Islet precursor cell (in vitro differentiated cells): Measurements from ENCODE around the gene IL17REL.

Experiments
- DNase-seq: peaks from one replicate; pipeline ENCODE4 v3.0.0-alpha.2; 2018

Gene IL17REL

DNA sequence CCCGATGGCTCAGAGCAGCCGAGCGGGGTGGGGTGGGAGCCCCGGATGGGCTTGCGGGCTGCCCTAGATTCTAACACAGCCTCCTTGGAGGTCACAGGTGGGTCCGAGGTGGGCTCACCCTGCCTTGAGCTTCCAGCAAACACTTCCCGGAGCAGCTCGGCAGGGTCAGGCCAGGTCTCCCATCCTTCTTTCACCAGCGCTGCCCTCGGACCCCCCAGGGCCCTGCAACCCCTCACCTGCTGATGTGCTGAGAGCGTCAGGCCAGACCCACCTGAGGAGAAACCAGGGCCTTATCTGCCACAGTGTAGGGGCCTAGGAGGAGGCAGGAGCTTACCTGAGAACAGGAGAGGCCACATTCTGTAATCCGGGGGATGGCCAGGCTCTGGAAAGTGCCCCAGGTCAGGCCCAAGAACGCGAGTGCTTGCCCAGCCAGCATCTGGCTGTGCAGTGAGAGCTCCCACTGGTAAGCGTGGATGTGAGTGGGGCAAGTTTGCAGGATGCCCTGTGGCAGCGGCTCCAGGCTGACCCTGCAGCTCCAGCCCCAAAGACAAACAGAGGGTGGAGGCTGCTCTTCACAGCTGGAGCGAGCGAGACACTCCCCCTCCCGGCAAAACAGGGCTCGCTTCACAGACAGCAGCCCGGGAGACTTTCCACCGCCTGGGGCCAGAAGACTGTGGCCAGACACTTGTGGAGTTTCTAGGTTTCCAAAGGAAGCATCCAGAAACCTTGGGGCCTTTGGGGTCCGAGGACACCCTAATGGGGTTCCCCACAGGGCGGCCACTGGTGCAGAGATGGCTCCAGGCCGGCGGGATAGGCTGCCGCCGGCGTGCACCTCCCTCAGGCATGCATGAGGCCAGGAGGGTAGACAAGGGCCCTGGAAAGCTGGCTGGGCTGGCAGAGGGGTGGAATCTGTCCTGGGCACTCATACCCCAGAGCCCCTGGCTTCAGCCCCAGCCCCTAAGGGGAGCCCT lies at the start of gene IL17REL:
Gene IL17REL, minus strand, starts transcription at position 555 of the 971 bp plus-strand sequence. Its CDS starts 119 bp downstream, at position 436.
- peak; percentile 70 for DNase-seq

GRCh38 chr22:50061824-50062355 lies 49.3 kb upstream of the IL17REL start:
- DNase-seq = no peak

GRCh38 chr22:50061141-50061823 lies 48.7 kb upstream of the IL17REL start:
- DNase-seq = no peak

DNA sequence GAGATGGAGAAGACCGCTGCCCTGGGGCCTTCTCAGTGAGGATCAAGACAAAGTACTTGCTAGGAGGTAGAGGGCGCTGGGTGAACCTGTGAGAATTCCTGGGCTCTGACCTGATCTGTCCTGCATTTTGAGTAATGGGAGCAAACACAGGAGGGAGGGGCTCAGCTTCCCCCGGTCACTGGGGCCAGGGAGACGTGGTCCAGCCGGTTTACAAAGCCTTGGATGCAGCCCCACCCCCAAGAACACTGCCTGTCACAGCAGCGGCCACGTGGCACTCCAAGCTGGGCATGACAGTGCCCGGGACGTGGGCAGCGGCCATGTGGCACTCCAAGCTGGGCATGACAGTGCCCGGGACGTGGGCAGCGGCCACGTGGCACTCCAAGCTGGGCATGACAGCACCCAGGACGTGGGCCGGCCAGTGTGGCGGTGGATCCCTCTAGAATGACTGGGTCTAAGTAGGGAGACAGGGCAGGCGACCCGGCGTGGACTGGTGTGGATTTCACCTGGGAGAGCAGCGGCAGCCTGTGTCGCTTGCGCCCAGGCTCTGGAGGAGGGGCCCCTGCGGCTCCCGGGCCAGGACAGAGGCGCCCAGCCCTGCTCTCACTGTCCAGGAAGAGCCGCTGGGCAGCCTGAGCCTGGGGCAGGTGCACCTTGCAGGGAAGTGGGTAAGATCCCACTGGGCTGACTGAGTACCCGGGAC lies 48.0 kb upstream of the IL17REL start:
- DNase-seq = no peak

- DNase-seq = no peak
These were observed 47.3 kb upstream of the IL17REL start for GRCh38 chr22:50059881-50060262.

DNA sequence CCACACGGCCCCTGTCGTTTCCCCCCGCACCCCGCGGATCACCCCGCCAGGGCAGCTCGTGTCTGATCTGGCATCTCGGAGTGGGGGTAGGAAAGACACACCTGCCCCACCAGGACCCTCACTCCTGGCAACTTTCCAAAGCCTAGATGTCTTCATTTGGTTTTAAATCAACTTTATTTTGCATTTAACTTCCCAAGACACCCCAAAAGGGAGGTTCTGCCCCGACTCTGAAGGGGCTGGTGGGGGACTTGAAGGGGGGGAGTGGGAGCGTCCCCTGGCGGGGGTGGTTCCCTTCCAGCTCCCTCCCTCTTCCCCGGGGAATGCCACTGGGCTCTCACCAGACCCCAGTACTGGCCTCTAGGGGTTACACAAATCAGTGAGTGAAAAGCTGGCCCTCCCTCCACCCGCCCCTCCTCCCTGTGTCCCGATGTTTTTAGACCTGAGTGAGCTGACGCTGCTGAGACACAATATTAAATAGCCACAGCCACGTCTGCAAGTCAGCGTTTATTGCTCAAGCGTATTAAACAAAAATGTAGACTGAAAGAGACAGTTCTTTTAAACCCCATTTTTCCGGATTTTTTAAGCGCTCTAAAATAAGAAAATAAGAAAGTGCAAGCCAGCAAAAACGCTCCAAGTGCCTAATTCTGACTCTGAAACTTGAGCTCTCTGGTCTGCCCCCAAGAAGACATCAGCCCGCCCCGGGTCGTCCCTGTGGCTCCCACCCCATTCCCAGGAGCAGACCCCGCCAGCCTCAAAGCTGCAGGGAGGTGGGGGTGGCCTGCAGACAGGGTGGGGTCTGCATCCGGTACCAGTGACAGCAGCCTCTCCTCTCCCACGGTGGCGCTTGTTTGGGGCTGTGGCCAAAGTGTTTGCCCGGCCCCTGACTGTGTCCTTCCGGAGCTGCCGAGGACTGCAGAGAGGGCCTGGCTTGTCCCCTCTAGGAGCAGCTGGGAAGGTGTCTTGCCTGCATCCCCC lies 46.6 kb upstream of the IL17REL start:
- no peak for DNase-seq

DNA sequence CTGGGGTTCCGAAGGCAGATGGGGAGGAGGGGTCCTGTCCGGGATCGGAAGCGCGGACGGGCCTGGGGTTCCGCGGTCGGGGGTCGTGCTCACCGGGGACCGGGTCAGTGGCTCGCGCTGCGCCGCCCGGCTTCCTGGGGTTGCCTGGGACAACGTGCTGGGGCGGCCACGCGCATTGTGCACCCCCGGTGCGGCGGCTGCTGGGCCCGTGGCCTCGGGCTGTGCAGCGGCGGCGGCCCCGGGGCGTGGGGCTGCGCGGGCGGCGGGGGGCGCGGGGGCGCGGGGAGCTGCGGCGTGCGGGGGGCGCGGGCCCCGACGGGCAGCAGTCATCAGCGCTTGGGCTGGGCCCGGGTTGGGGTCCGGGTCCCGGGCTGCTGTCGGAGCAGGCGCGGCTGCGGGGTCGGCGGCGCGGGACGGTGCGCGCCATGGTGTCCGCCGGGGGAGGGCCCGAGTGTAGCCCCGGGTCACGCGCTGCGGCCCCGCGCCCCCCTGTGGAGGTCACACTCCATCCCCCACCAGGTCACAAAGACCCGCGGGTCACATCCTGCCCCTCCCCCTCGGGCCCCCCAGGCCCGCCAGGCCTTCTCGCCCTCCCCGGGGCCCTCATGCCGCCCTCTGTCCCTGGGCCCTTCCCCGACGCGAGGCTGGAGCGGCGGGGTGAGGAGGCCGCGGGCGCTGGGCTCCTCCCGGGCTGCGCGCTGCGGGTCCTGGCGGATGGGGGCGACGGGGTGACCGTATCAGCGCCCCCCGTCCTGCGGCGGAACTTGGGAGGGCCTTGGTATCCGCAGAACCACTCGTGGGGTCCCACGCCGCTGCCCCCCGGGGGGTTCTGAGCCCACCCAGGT lies 45.7 kb upstream of the IL17REL start, which contains the start of gene TTLL8:
Gene TTLL8, minus strand, starts transcription at position 238 of the 845 bp plus-strand sequence.
- no peak for DNase-seq

GRCh38 chr22:50057278-50058060 lies 44.9 kb upstream of the IL17REL start:
- no peak for DNase-seq

DNA sequence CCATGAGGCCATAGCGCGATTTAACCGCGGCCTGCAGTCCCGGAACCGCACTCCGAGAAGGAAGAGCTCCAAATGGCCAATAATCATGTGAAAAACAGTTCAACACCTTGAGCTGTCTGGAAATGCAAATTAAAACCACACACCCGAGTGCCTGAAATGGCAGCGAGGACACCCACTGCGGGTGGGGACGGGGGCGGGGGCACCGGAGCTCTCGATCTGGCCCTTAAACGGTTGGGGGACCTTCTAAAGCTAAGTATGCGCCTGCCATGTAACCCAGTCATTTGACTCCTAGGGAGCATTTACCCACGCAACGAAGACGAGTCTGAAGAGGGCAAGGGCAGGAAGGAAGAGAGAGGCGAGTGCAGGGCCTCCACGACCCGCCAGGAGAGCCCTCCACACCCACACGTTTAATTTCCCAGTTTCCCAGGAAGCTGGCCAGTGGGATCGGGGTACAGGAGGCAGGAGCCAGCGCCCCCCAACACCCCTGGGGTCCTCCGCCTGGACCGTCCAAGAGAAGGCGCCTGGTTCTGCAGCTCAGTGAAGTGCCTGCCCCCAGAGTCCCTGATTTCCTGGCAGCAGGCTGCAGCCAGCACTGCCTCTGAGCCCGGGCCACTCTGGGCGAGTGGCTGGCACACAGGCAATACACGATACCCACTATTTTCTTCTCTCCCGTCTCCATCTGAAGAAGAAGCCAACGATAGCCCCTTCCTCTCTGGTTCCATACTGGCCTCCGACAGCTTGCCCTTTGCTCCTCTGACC lies 43.8 kb upstream of the IL17REL start:
- DNase-seq = no peak

DNA sequence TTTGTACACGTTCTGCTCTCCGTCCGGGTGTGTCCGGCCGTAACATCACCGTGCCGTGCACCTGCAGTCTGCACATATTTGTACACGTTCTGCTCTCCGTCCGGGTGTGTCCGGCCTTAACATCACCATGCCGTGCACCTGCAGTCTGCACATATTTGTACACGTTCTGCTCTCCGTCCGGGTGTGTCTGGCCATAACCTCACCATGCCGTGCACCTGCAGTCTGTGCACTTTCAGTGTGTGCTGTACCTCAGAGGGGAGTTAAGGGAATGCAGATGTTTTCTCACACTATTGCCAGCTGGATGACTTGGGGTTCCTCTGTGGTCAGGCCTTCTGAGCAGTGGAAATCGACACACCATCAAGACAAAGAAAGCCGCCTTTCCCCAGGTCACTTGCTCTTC lies 41.3 kb upstream of the IL17REL start:
- DNase-seq = no peak

- no peak for DNase-seq
These were observed 39.4 kb upstream of the IL17REL start for GRCh38 chr22:50051930-50052329.

GRCh38 chr22:50049299-50050195 lies 37.0 kb upstream of the IL17REL start:
- no peak for DNase-seq

DNA sequence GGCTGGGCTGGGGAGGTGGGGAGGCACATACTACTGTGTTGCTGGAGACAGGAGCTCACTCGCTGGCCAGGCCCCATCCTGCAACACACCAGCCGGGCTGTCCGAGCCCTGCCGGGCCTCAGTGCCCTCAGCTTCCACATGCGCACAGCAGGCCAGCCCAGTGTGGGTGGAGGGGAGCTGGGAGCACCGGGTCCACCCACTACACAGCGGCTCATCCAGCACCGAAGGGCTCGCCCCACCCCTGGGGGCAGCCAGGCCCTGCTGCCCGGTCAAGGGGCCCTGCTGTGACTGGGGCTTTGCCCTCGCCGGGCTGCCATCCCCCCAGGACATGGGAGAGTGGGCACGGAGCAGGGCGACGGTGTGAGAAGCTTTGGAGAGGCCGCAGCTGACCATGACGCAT lies 36.3 kb upstream of the IL17REL start:
- DNase-seq = no peak

- no peak for DNase-seq
These were observed 35.6 kb upstream of the IL17REL start for GRCh38 chr22:50048061-50048765.

DNA sequence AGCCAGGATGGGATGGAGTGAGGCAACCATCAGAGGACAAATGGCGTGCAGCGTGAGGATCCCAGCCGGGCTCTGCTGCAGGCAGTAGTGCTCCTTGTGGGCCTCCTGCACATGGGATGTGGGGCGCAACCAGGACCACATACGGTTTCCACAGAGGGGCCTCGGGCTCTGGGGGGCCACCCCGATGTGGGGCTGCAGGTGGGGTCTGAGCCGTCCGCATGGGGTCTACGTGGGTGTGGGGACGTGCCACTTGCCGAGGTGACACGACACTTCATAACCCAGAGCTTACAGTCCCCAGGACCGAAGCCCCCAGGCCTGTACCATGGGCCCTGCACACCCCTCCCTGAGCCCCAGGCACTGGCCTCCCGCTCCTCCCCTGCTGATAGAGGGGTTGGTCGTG lies 34.8 kb upstream of the IL17REL start:
- no peak for DNase-seq

DNA sequence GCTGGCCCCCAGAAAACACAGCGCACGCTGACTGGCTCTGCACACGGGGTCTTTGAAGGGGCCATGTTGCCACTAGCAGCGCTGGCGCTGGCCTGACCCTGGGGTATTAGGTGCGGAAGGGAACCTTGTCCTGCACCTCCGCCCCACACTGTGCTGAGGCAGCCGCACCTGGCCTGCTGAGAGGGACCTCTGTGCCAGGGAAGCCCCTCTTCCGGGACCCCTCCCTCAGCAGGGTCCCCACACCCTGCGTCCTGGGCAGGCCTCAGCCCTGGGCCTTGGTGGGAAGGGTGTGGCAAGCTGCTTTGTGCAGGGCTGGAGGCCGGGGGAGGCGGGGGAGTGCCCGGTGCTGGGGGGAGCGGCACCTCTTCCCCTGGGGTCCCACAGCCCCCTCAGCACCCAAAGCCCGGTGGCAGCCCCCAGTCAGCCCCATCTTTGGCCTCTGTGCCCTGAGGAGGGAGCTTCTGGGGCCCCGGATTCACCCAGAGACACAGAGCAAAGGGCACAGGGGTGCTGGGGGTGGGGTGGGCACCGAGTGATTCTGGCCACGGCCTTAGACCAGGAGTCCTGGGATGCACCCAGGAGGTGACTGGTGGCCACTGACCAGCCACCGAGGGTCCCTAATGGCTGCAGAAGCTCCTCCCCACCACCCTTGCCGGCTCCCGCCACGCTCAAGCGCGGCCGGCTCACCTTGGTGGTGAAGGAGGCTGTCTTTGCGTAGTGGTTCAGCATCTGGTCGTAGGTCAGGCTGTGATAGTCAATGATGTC lies 34.1 kb upstream of the IL17REL start:
- no peak for DNase-seq

DNA sequence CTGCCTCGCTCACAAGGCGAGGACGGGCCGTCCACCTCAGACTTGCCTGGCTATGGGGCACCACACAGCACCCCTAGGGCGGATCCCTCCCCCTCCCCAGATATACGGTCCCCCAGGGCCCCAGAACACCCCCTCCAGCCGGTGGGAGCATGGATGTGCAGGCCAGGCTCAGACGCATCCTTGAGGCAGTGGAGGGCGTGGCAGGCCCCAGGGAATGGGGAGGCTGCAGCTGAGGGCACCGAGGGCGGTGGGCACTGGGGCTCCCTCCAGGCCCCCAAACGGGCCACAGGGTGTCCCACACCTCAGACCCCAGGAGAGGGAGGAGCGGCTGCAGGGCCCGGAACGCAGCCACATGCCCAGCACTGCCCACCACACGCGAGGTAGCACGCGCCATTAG lies 33.5 kb upstream of the IL17REL start:
- DNase-seq = no peak
